DND-41 (cell line): ENCODE measurements around the gene TSPAN7.

Source experiments
- ATAC-seq: fragments of 200-7000 bp; cut with Tn5 transposase; 3 replicates; pipeline ENCODE4 v1.9.1; 2021; ENCODE audit warnings: low read depth; ENCODE audit not compliant: insufficient read depth
- DNase-seq: peaks from one replicate; pipeline ENCODE4 v3.0.0-alpha.2; 2020
- H2AFZ ChIP-seq: 2 replicates; pipeline ENCODE4 v1.6.0; 2012; ENCODE audit warnings: low read depth, low read length
- H3K27ac ChIP-seq: 2 replicates; pipeline ENCODE4 v1.5.1; 2012; ENCODE audit warnings: low read length, inconsistent platforms
- H3K27me3 ChIP-seq: fragments of 200-600 bp; sonication (generic); 2 replicates; pipeline ENCODE4 v1.6.0; 2012; ENCODE audit warnings: low read length, mild to moderate bottlenecking, inconsistent platforms; ENCODE audit not compliant: insufficient read depth, poor library complexity
- H3K36me3 ChIP-seq: 2 replicates; pipeline ENCODE4 v1.5.1; 2012; ENCODE audit warnings: low read length, inconsistent platforms; ENCODE audit not compliant: insufficient read depth
- H3K4me1 ChIP-seq: 2 replicates; pipeline ENCODE4 v1.5.1; 2012; ENCODE audit warnings: mild to moderate bottlenecking, low read length; ENCODE audit not compliant: insufficient read depth
- H3K4me2 ChIP-seq: 2 replicates; pipeline ENCODE4 v1.6.0; 2012; ENCODE audit warnings: mild to moderate bottlenecking, moderate library complexity, low read length, inconsistent platforms; ENCODE audit not compliant: insufficient read depth
- H3K4me3 ChIP-seq, 2 experiments: fragments of 200-600 bp in 1 of 2; shearing (Covaris generic) in 1 of 2; 2 replicates each; pipeline ENCODE4 v1.5.1; 2012 to 2016; ENCODE audit warnings: inconsistent platforms in 2 of 2, low read length in 2 of 2, mild to moderate bottlenecking in 2 of 2, low read depth in 1 of 2, moderate library complexity in 1 of 2
- H3K79me2 ChIP-seq: 2 replicates; pipeline ENCODE4 v1.6.0; 2012; ENCODE audit warnings: low read length, inconsistent platforms; ENCODE audit not compliant: insufficient read depth
- H3K9ac ChIP-seq: 2 replicates; pipeline ENCODE4 v1.6.0; 2012; ENCODE audit warnings: low read depth, mild to moderate bottlenecking, inconsistent platforms, low read length, moderate library complexity
- H3K9me3 ChIP-seq: 2 replicates; pipeline ENCODE4 v1.5.1; 2012; ENCODE audit warnings: low read length, moderate library complexity, mild to moderate bottlenecking, inconsistent platforms; ENCODE audit not compliant: insufficient read depth, severe bottlenecking
- H4K20me1 ChIP-seq: 2 replicates; pipeline ENCODE4 v1.6.0; 2012; ENCODE audit warnings: low read length; ENCODE audit not compliant: insufficient read depth
- EZH2 ChIP-seq: IDR thresholded peaks from 3 replicates; pipeline ENCODE4 v1.6.1; 2012; ENCODE audit warnings: borderline replicate concordance, low read depth, mild to moderate bottlenecking, moderate library complexity, low read length, inconsistent platforms; ENCODE audit not compliant: severe bottlenecking
- TF ChIP-seq, protein P1 (sequence below): IDR thresholded peaks from 2 replicates; pipeline ENCODE4 v1.5.1; 2012; ENCODE audit warnings: borderline replicate concordance, low read length, moderate library complexity, mild to moderate bottlenecking; ENCODE audit not compliant: poor library complexity, severe bottlenecking; ENCODE audit errors: extremely low read depth

The TSPAN7 gene

DNA sequence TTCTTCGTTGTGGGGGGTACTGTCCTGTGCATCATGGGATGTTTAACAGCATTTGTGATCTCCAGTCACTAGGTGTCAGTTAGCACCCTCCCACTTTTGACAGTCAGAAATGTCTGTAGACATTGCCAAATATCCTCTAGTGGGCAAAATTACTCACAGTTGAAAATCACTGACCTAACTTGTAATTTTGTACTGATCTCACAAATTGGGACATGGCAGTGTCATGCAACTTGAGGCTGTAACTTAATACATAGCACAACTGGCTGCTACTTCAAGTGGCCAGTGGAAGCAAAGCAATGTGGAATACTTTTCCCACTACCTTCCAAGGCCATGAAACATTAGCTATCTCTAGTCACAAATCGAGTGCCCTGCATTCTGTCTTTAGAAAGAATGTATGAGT is 23.2 kb upstream of the TSPAN7 start:
- Histone ChIP-seq H3K4me1 (no peaks in the 10 kb centered on the region), H4K20me1 (no peaks in the 10 kb centered on the region), H3K36me3 (no peaks in the 10 kb centered on the region), H3K4me2 (no peak overlapping the region), H3K4me3 (no peak overlapping the region), H3K79me2 (no peaks in the 10 kb centered on the region), H2AFZ (no peak overlapping the region), H3K27me3 (no peaks in the 10 kb centered on the region), H3K9me3 (no peaks in the 10 kb centered on the region), H3K27ac (no peak overlapping the region), H3K9ac (no peak overlapping the region)
- TF ChIP-seq EZH2: no peak
- TF ChIP-seq, protein P1, sequence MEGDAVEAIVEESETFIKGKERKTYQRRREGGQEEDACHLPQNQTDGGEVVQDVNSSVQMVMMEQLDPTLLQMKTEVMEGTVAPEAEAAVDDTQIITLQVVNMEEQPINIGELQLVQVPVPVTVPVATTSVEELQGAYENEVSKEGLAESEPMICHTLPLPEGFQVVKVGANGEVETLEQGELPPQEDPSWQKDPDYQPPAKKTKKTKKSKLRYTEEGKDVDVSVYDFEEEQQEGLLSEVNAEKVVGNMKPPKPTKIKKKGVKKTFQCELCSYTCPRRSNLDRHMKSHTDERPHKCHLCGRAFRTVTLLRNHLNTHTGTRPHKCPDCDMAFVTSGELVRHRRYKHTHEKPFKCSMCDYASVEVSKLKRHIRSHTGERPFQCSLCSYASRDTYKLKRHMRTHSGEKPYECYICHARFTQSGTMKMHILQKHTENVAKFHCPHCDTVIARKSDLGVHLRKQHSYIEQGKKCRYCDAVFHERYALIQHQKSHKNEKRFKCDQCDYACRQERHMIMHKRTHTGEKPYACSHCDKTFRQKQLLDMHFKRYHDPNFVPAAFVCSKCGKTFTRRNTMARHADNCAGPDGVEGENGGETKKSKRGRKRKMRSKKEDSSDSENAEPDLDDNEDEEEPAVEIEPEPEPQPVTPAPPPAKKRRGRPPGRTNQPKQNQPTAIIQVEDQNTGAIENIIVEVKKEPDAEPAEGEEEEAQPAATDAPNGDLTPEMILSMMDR: no peak
- ATAC-seq (no peak), DNase-seq (no peak)

DNA sequence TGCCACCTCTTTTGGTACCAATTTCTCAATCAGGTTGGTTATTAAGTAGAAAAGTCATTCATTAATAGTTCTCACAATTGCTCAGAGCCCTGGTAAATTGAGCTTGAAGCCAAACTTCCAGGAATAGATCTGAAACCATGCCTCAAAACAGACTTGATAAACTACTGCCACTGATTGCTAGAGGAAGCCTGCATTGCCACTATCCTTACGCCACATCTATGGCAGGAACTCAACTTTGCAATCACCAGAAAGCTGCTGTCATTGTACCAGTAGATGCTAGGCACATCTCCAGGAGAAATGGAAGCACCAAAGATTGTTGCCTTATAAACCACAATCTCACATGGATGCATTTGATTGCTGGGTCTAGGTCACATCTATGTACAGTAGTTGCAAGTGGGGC is 21.6 kb upstream of the TSPAN7 start:
- H3K4me3 ChIP-seq: no peak overlapping the region
- H3K4me2 ChIP-seq: no peak overlapping the region
- no peaks in the 10 kb centered on the region for H3K27me3 ChIP-seq
- no peak overlapping the region for H3K27ac ChIP-seq
- no peak for ATAC-seq
- no peaks in the 10 kb centered on the region for H3K4me1 ChIP-seq
- H3K79me2 ChIP-seq: no peaks in the 10 kb centered on the region
- no peaks in the 10 kb centered on the region for H4K20me1 ChIP-seq
- H3K9me3 ChIP-seq: no peaks in the 10 kb centered on the region
- DNase-seq: no peak
- H2AFZ ChIP-seq: no peak overlapping the region
- TF ChIP-seq, protein P1: no peak
- no peak for TF ChIP-seq EZH2
- H3K9ac ChIP-seq: no peak overlapping the region
- H3K36me3 ChIP-seq: no peaks in the 10 kb centered on the region

DNA sequence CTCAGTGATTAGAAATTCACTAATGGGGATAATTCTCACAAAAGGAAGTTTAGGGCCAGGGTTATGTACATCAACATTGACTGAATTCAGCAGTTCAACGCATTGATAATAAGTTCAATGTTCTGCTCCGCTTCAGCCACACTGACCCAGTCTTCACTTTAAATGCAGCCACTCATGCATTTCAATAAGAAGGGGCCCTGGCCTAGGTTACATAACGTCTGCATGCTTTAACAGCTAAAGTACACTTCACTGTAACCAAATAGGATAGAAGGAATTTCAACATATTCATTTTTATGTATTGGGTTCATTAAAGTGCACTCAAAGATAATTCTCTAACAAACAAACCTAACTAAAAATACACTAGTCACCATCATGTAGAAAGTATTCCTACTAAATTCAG is 12.8 kb upstream of the TSPAN7 start:
- TF ChIP-seq, protein P1: no peak
- TF ChIP-seq EZH2: no peak
- Histone ChIP-seq H3K79me2 (no peaks in the 10 kb centered on the region), H3K27ac (no peak overlapping the region), H3K4me2 (no peak overlapping the region), H3K9ac (no peak overlapping the region), H3K36me3 (no peaks in the 10 kb centered on the region), H3K27me3 (no peaks in the 10 kb centered on the region), H4K20me1 (no peaks in the 10 kb centered on the region), H2AFZ (no peak overlapping the region), H3K4me3 (no peak overlapping the region), H3K4me1 (no peaks in the 10 kb centered on the region), H3K9me3 (no peaks in the 10 kb centered on the region)
- ATAC-seq (no peak), DNase-seq (no peak)

DNA sequence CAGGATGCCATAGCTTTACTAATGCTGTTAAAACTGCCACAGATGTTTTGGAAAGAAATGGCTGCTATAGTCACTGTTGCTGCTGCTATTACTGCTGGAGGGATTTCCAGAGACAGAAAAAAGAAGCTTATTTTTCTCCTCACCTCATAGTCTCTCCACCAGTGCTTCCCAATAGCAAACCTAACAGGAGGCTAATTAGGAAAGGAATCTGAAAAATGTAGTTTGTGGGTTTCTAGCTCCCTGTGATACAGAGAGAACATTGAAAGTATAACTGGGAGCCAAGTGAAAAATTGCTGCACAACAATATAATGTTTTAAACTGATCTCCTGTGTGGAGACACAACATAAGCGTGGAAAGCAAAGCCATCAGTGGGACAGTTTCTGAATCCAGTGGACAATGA is 8.6 kb upstream of the TSPAN7 start:
- Histone ChIP-seq H3K4me1 (no peaks in the 10 kb centered on the region), H3K27ac (no peak overlapping the region), H3K36me3 (no peaks in the 10 kb centered on the region), H4K20me1 (no peaks in the 10 kb centered on the region), H3K9ac (no peak overlapping the region), H2AFZ (no peak overlapping the region), H3K4me3 (no peak overlapping the region), H3K4me2 (no peak overlapping the region), H3K27me3 (no peaks in the 10 kb centered on the region), H3K9me3 (no peaks in the 10 kb centered on the region), H3K79me2 (no peaks in the 10 kb centered on the region)
- no peak for TF ChIP-seq EZH2
- TF ChIP-seq, protein P1: no peak
- no peak for DNase-seq
- no peak for ATAC-seq
